Activated CD8-positive, alpha-beta memory T cell treated with anti-CD3 and anti-CD28 coated beads, Interleukin-2, amount 50 U/mL, for 24 hours (primary cell): ENCODE data around the gene CCDC68.

Experiments used
- DNase-seq: peaks from one replicate; pipeline ENCODE4 v3.0.0-alpha.2; 2020; ENCODE audit errors: extremely low read depth

Gene CCDC68

GRCh38 chr18:54918060-54918459 is 41.2 kb downstream of the CCDC68 start:
- no peak for DNase-seq

DNA sequence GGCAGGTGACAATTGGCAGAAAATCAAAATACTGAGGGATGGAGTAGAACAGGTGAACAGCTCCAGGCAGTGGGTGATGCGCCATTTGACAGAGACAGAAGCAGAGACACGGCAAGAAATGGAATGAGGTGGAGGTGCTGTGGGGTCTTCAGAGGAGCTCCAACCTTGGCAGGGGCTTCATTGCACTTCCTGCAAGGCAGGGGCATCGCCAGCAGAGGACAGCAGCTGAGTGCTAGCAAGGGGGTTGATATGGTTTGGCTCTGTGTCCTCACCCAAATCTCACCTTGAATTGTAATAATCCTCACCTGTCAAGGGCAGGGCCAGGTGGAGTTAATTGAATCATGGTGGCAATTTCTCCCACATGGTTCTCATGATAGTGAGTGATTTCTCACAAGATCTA is 42.8 kb downstream of the CCDC68 start:
- no peak for DNase-seq

GRCh38 chr18:54914816-54915215 is 44.4 kb downstream of the CCDC68 start:
- DNase-seq = no peak

- DNase-seq = no peak
Measured at GRCh38 chr18:54911551-54911950, 47.7 kb downstream of the CCDC68 start.

DNA sequence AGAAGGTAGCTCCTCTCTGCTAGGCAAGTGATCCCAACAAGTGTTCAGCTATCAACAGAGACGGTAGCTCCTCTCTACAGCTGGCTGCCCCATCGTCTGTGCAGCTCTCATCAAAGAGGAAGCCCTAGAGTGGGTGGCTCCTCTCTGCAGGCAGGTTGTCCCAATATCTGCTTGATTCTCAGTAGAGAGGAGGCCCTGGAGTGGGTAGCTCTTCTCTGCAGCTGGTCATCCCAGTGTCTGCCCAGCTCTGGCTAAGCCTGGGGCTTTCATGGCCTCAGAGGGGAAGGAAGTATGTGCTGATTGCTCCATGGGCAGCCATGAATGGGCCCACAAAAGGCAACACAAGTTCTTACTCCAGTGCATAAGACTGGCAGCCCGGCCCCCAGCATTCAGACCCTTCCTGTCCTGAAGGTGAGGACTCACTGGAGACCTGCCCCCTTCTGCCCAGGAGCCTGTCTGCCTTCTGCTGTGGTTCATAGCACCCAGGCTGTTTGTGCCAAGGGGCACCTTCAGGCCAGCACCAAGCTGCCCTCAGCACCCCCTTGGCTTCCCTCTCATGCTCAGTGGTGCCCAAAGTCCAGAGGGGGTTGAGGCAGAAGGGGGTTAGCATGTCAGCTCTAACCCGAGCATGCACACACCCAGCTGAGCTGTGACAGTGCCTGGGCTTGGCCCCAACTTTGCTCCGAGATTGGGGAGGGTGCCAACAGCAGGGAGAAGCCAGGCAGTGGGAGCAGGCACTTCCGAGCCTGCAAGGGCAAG is 48.9 kb downstream of the CCDC68 start:
- no peak for DNase-seq

DNA sequence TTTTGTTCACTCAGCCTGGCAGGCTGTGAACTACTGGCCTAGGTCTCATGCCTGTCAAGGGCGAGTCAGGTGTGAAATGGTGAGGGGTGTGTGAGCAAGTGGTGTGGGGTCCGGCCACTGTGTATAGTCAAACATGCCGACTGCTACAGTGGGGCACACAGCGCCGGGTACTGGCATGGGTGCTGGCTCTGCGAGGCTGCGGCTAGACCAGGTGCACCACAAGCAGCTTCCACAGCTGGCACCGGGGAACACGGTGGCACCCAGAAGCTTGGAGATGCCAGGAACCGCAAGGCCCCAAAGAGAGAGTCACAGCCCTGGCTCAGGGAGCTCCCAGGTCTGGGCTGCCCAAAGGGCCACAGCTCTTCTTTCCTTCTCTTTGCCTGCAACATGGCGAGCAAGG is 49.7 kb downstream of the CCDC68 start:
- no peak for DNase-seq

GRCh38 chr18:54906331-54907185 is 52.7 kb downstream of the CCDC68 start:
- DNase-seq = no peak

GRCh38 chr18:54905629-54906028 is 53.6 kb downstream of the CCDC68 start:
- no peak for DNase-seq

DNA sequence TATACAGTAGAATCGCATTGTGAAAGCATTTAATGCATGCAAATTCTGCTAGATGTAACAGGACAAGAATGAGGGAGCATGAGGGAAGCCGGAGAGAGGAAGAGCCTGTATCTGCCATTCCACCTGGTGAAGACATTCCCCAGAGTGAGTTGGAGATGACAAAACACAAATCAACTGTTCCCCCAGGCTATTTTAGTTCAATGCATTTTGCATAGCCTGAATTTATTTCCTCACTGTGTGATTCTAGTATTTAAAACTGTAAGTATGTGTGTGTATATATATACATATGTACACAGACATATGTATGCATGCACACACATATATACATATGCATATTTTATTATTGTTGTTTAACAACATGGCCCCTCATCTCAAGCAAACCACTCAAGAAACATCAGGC is 54.7 kb downstream of the CCDC68 start:
- DNase-seq = no peak

DNA sequence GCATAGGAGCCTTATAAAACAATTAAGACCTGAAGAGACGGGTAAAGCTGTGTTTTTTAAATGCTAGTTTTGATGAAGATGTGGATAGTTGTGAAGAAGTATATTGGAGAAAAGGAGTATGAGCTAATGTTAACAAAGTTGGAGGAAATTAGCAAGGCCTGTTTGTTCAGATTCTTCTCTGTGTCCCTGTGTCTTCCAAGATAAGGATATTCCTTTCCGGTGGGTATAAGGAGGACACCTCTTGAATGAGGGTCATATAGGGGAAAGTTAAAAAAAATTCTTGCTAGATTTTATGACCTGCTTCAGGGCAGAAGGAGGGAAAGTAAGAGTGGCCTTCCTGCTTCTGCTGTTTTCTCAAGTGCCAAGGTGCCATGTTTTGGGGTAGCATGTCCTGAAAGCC is 59.0 kb downstream of the CCDC68 start:
- DNase-seq = no peak

DNA sequence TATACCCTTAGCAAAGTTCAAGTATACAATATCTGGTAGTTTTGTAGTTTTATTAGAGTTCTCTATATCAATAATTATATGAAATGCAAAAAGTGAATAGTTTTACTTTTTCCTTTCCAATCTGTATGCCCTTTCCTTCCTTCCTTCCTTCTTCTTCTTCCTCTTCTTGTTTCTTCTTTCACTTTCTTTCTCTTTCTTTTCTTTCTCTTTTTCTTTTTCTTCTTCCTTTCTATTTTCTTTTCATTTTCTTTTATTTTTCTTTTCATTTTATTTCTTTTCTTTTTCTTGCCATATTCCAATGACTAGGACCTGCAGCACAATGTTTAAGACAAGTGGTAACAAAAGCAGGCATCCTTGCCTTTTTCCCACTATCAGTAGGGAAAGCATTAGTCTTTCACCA is 59.8 kb downstream of the CCDC68 start:
- no peak for DNase-seq

DNA sequence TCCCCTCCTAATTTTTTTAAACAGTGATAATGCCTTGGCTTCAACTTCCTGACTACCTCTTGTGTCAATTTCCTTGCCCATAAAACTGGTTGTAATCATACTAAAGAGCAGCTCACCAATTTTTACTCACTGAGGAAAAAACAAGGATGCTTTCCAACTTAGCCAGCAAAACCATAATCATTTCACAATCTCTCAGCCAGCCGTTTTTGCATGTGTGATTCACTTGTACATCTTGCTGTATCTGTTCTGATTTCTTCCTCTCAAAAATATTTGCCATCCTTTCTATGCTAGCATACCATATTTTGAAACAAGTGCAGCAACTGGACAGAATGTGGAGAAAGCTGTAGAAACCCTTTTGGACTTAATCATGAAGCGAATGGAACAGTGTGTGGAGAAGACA is 70.3 kb downstream of the CCDC68 start:
- DNase-seq = no peak

GRCh38 chr18:54888378-54888777 is 70.9 kb downstream of the CCDC68 start:
- DNase-seq = no peak

- DNase-seq = no peak
Measured at GRCh38 chr18:54883816-54884604, 75.3 kb downstream of the CCDC68 start.

DNA sequence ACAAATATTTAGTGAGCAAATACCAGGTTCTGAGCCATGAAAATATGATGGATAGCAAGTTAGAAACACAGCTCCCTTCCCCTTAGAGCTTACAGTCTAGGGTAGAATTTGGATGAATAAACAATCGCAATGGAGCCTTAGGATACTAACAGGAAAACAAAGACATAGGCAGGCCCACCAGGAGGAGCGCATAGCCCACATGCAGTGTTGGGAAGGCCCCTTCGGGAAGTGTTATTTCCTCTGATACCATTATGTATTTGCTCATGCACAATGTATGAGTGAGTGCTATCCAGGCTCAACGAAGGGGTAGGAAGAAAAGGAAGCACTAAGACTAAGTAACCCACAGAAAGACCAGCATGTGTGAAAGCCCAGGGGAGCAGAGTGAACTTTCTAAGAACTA is 76.9 kb downstream of the CCDC68 start:
- DNase-seq = no peak

DNA sequence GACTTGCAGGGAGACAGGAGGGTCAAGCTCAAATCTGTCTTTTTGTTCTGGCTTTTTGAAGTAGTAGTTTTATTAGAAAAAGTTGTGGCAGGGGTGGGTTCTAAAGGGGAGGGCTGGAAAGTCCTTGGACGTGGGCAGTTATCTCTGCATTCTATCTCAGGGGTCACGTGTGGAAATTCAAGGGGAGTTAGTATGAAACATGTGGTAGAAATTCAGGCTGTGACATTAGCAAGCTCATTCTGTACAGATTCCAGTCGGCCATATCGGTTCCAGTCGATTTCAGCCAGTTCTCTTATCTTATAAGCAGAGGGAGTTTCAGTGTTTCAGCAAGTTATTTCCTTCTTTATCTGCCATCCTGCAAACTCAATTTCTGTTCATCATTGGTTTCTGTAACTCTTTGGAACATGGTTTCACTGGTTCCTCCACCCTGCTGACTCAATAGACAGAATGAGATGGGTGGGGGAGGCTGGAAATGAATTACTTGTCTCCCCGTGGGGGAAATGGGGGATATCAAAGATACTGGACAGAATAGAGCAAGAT is 78.0 kb downstream of the CCDC68 start:
- no peak for DNase-seq

GRCh38 chr18:54880395-54881105 is 78.7 kb downstream of the CCDC68 start:
- no peak for DNase-seq

- no peak for DNase-seq
Measured at GRCh38 chr18:54879691-54880090, 79.6 kb downstream of the CCDC68 start.

DNA sequence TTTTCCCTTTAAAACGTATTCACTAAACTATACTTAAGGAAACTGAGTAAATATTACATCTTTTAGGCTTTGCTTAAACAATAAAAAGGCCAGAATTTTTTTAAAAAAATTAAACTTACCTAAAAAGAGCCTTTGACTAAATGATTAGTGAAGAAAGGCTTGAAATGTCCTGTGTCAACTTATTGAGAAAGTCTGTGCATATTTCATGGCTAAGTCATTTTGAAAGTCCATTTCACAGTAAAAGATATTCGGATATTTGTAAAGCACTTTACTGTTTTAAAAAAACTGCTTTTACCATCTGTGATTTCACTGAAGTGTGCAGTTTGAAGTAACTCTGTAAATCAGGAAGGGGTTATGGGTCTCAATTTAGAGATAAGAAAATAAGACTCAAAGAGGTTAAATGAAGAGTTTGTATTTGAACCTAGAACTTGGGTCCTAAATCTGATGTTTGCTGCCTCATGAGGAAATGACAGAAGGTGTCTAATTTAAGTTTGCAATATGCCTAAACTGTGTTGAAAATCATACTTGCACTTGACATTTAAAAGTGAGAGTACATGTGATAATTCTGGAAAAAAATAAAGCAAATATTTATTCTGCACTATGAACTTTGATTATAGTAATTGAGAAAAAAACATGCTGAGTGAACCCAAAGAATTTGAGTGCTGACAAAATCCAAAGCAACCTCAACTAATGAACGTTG is 80.5 kb downstream of the CCDC68 start:
- no peak for DNase-seq

DNA sequence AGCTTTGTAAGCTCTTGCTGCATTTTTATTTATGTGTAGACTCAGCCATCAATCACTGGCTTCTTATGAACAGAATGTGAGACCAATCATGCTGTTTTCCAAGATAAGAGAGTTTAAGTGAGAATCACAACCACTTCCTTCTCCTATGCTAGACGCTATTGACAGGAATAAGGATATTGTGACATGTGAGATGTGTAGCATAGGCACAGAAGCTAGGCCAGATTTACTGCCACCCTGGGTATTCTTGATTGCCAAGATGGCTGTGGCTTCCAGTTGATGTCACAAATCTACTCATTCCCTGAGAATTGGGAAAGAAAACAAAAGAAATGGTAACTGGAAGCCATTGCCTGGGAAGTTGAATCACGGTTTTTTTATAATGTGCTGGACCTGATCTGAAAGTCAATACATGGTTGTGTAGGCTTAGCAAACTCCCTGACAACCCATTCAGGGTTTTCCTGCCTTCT is 81.1 kb downstream of the CCDC68 start:
- DNase-seq = no peak

DNA sequence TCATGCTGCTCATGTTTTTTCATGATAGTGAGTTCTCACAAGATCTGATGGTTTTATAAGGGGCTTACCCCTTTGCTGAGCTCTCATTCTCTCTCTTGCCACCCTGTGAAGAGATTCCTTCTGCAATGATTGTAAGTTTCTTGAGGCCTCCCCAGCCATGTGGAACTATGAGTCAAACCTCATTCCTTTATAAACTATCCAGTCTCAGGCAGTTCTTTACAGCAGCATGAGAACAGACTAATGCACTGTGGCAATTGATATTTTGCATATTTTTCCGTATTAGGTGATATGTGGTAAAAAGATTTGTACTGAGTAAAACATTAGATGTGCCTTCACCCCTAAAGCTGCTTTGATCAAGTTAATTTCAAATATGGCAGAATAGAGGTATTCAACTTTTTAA is 82.2 kb downstream of the CCDC68 start:
- DNase-seq = no peak
